K562 (cell line): ENCODE data around the gene BRINP2. TPM values are rescaled to one million over a fixed set of nuclear protein-coding genes. Genes with fewer than 3 reads are reported as not detected.

Experiments
- ATAC-seq: fragments of 200-7000 bp; cut with Tn5 transposase; 3 replicates; pipeline ENCODE4 v1.9.1; 2020; ENCODE audit warnings: moderate library complexity
- BruUV-seq: library from RNA; stranded (reverse); fragments of 400-500 nt; replicated peaks from 2 replicates; lab custom pipeline; 2021; lab: Mats Ljungman, UMichigan
- CTCF ChIA-PET: fragments of 300-600 bp; formaldehyde crosslinking; extraction: SDS; loops from one replicate; lab custom pipeline; 2021; ENCODE audit warnings: low intra/inter-chr PET ratio; lab: Yijun Ruan, JAX
- POLR2A ChIA-PET: fragments of 300-600, 350-650 bp; sonication (Branson Sonifier 250); formaldehyde crosslinking; extraction: SDS; loops from one replicate; lab custom pipeline; 2021; ENCODE audit warnings: antibody characterized with exemption, inconsistent platforms; lab: Yijun Ruan, JAX
- DNase-seq, 4 experiments: peaks; one replicate each; pipeline versions ENCODE4 v3.0.0 to v3.0.0-alpha.2; 2011 to 2018; ENCODE audit warnings: low spot score in 3 of 4, mixed read lengths in 3 of 4; ENCODE audit errors: extremely low read depth in 1 of 4
- FAIRE-seq: peaks from 2 replicates; lab custom pipeline; 2011; peaks lifted over from hg19 to GRCh38; lab: Jason Lieb, UNC
- H2AFZ ChIP-seq: 2 replicates; pipeline ENCODE4 v1.6.0; 2011; ENCODE audit warnings: low read depth, low read length, control low read depth, inconsistent platforms
- H3K27ac ChIP-seq: fragments of 200-600 bp; 3 replicates; pipeline ENCODE4 v1.8.0; 2011; ENCODE audit warnings: low read depth, mild to moderate bottlenecking, control low read depth, inconsistent platforms, low read length, moderate library complexity, mixed read lengths; ENCODE audit errors: extremely low read depth
- H3K27me3 ChIP-seq, 2 experiments: fragments of 300-600 bp in 1 of 2; 2 replicates in 1 of 2; 3 replicates in 1 of 2; pipeline versions ENCODE4 v1.6.0 to v1.8.0; 2011; ENCODE audit warnings: inconsistent platforms in 2 of 2, low read length in 2 of 2, mild to moderate bottlenecking in 1 of 2, mixed read lengths in 1 of 2, moderate library complexity in 1 of 2; ENCODE audit not compliant: control insufficient read depth in 2 of 2, insufficient read depth in 2 of 2
- H3K36me3 ChIP-seq: fragments of 300-600 bp; 3 replicates; pipeline ENCODE4 v1.8.0; 2011; ENCODE audit warnings: mild to moderate bottlenecking, low read length, inconsistent platforms; ENCODE audit not compliant: control insufficient read depth, insufficient read depth
- H3K4me1 ChIP-seq, 2 experiments: fragments of 200-600 bp in 1 of 2; replicated peaks in 1 of 2; 2 replicates in 1 of 2; 3 replicates in 1 of 2; pipeline versions ENCODE4 v1.5.1 to v1.8.0; 2011; ENCODE audit warnings: inconsistent platforms in 2 of 2, low read length in 2 of 2, mild to moderate bottlenecking in 1 of 2, mixed read lengths in 1 of 2, moderate library complexity in 1 of 2; ENCODE audit not compliant: control insufficient read depth in 2 of 2, insufficient read depth in 2 of 2
- H3K4me2 ChIP-seq: 2 replicates; pipeline ENCODE4 v1.6.1; 2011; ENCODE audit warnings: low read length, control low read depth, inconsistent platforms, mixed read lengths; ENCODE audit not compliant: insufficient read depth
- H3K4me3 ChIP-seq: fragments of 200-600 bp; sonication (generic), shearing (Covaris generic); 2 replicates; pipeline ENCODE4 v1.5.1; 2016; ENCODE audit warnings: control low read depth, inconsistent platforms
- H3K79me2 ChIP-seq: fragments of 200-600 bp; 3 replicates; pipeline ENCODE4 v1.8.0; 2011; ENCODE audit warnings: low read length, inconsistent platforms; ENCODE audit not compliant: control insufficient read depth, insufficient read depth
- H3K9ac ChIP-seq, 2 experiments: 2 replicates each; pipeline versions ENCODE4 v1.6.0 to v1.6.1; 2011; ENCODE audit warnings: low read depth in 2 of 2, low read length in 2 of 2, control low read depth in 1 of 2, inconsistent platforms in 1 of 2, mild to moderate bottlenecking in 1 of 2, mixed read lengths in 1 of 2; ENCODE audit not compliant: insufficient read depth in 1 of 2
- H3K9me1 ChIP-seq: one replicate; pipeline ENCODE4 v1.6.0; 2011; ENCODE audit warnings: inconsistent platforms, mild to moderate bottlenecking, low read length, moderate library complexity; ENCODE audit not compliant: control insufficient read depth, insufficient read depth
- H3K9me3 ChIP-seq: replicated peaks from 2 replicates; pipeline ENCODE4 v1.5.1; 2011; ENCODE audit warnings: low read depth, low read length, inconsistent platforms; ENCODE audit not compliant: control insufficient read depth, insufficient read depth
- H4K20me1 ChIP-seq: replicated peaks from 2 replicates; pipeline ENCODE4 v1.6.1; 2011; ENCODE audit warnings: low read length, inconsistent platforms, mixed read lengths; ENCODE audit not compliant: control insufficient read depth, insufficient read depth
- CBX2 ChIP-seq: fragments of 200-600 bp; sonication (generic); IDR thresholded peaks from one replicate; pipeline ENCODE4 v1.6.1; 2012; ENCODE audit warnings: mild to moderate bottlenecking, low read length, inconsistent platforms; ENCODE audit not compliant: insufficient read depth, poor library complexity, severe bottlenecking
- CSDE1 ChIP-seq, 2 experiments: fragments of 450-650 bp; IDR thresholded peaks; 2 replicates each; pipeline ENCODE4 v1.6.1; 2016; ENCODE audit warnings: mild to moderate bottlenecking in 1 of 2
- ELF1 ChIP-seq: fragments of 200-800 bp; sonication (Bioruptor generic); IDR thresholded peaks from 2 replicates; pipeline ENCODE4 v1.6.1; 2016; ENCODE audit warnings: missing genetic modification characterization, missing compliant biosample characterization
- ETV1 ChIP-seq: fragments of 450-650 bp; conservative IDR thresholded peaks from 2 replicates; pipeline ENCODE4 v1.6.1; 2016; ENCODE audit warnings: missing genetic modification characterization, control low read depth, low read depth, missing compliant biosample characterization
- IRF2 ChIP-seq: sonication (generic); formaldehyde crosslinking; IDR thresholded peaks from 2 replicates; pipeline ENCODE4 v1.8.1; 2022; ENCODE audit warnings: mild to moderate bottlenecking, missing genetic modification reagents
- KLF6 ChIP-seq: fragments of 250-450 bp; sonication (Bioruptor Pico); IDR thresholded peaks from 2 replicates; pipeline ENCODE4 v1.4.0; 2020; ENCODE audit warnings: mild to moderate bottlenecking, moderate library complexity, borderline replicate concordance
- MAFG ChIP-seq: fragments of 450-650 bp; conservative IDR thresholded peaks from 2 replicates; pipeline ENCODE4 v1.6.1; 2016; ENCODE audit warnings: missing genetic modification characterization, missing compliant biosample characterization
- MTA3 ChIP-seq: fragments of 450-650 bp; formaldehyde crosslinking; IDR thresholded peaks from 2 replicates; pipeline ENCODE4 v1.6.1; 2017; ENCODE audit warnings: mild to moderate bottlenecking, borderline replicate concordance
- NELFE ChIP-seq: IDR thresholded peaks from 2 replicates; pipeline ENCODE4 v1.6.1; 2011; ENCODE audit warnings: mild to moderate bottlenecking; ENCODE audit not compliant: insufficient read depth, insufficient read length
- NONO ChIP-seq, 2 experiments: fragments of 200-400 bp in 1 of 2; fragments of 450-650 bp in 1 of 2; formaldehyde crosslinking in 1 of 2; IDR thresholded peaks; 2 replicates each; pipeline ENCODE4 v1.6.1; 2017; ENCODE audit warnings: low read depth in 2 of 2, mild to moderate bottlenecking in 2 of 2, moderate library complexity in 2 of 2, low read length in 1 of 2
- TAF1 ChIP-seq: IDR thresholded peaks from 2 replicates; pipeline ENCODE4 v1.6.1; 2011; ENCODE audit warnings: mild to moderate bottlenecking, low read length, moderate library complexity; ENCODE audit not compliant: insufficient read depth, control insufficient read depth, severe bottlenecking; ENCODE audit errors: extremely low read depth
- ZFPM2 ChIP-seq: fragments of 250-450 bp; sonication (Bioruptor Pico); IDR thresholded peaks from 2 replicates; pipeline ENCODE4 v1.5.1; 2022; ENCODE audit warnings: mild to moderate bottlenecking
- ZNF146 ChIP-seq: IDR thresholded peaks from one replicate; pipeline ENCODE4 v1.6.1; 2018; ENCODE audit warnings: missing compliant biosample characterization; ENCODE audit not compliant: unreplicated experiment
- ZNF174 ChIP-seq: fragments of 250-450 bp; sonication (Bioruptor Pico); IDR thresholded peaks from 2 replicates; pipeline ENCODE4 v1.4.0; 2020; ENCODE audit warnings: mild to moderate bottlenecking
- ZNF76 ChIP-seq: fragments of 250-450 bp; sonication (Bioruptor Pico); IDR thresholded peaks from 2 replicates; pipeline ENCODE4 v1.4.0; 2020; ENCODE audit warnings: mild to moderate bottlenecking, moderate library complexity, borderline replicate concordance
- WGBS: fragments of 100-300 bp; shearing (Covaris generic); methylation state at CpG from one replicate; pipeline ENCODE4 v1.1.6; 2016; ENCODE audit warnings: low coverage, mixed read lengths; ENCODE audit not compliant: insufficient coverage; ENCODE audit errors: missing lambda C conversion rate; 5-methylcytosine and 5-hydroxymethylcytosine counted together
- in situ Hi-C: fragments of 300-500 bp; cut with MboI; formaldehyde crosslinking; loops from 4 replicates; pipeline ENCODE4 v1.15.0; 2018; ENCODE audit warnings: inconsistent platforms, mixed read lengths
- intact Hi-C: fragments of 100-400 bp; cut with micrococcal nuclease; formaldehyde crosslinking; loops from 2 replicates; pipeline ENCODE4 v1.14.2; 2022
- polyA plus RNA-seq, 8 experiments: library from polyadenylated mRNA; depleted of rRNA in 4 of 8; stranded (reverse) in 5 of 8; unstranded in 3 of 8; fragments of >200 nt; fragmentation: Nextera tagmentation in 2 of 8; fragmentation: Illumina TruSeq in 1 of 8; extraction: Ambion mirVana in 2 of 8; extraction: Trizol in 1 of 8; gene quantifications; 2 replicates each; pipeline versions ENCODE4 v1.2.1 to v1.2.3, GENCODE V29; 2011 to 2014; ENCODE audit warnings: inconsistent platforms in 1 of 8, missing spikeins in 1 of 8
- total RNA-seq, 7 experiments: library from RNA; depleted of rRNA in 6 of 7; stranded (reverse); fragments of >200 nt in 6 of 7; fragmentation: Illumina TruSeq in 2 of 7; extraction: Trizol in 2 of 7; gene quantifications; 2 replicates each; pipeline versions ENCODE4 v1.2.1 to v1.2.3, GENCODE V29; 2011 to 2021; ENCODE audit warnings: low replicate concordance in 1 of 7
- TF ChIP-seq, protein P1 (sequence below): fragments of 250-450 bp; sonication (Bioruptor Pico); IDR thresholded peaks from 2 replicates; pipeline ENCODE4 v1.5.0; 2021
- TF ChIP-seq, protein P2 (sequence below): sonication (generic); formaldehyde crosslinking; IDR thresholded peaks from 2 replicates; pipeline ENCODE4 v1.8.1; 2023; ENCODE audit warnings: mild to moderate bottlenecking, missing genetic modification reagents

BRINP2 gene
- total and polyA plus RNA-seq, 9 of the 15 experiments (the other 6 are each of a cell fraction or from before 2014, with no cell fraction given), result not detected

- BruUV-seq, result no TSS peak
- ATAC-seq (no peak), DNase-seq (no peak), FAIRE-seq (no peak)
- Histone ChIP-seq H3K9ac (no peak overlapping the region), H3K4me1 (peaks cover 0 to 2% of the 10 kb centered on the region in 2 experiments; a peak in 2 of 5 replicates), H3K4me3 (no peak overlapping the region), H3K27me3 (no peaks in the 10 kb centered on the region), H3K4me2 (no peak overlapping the region), H3K27ac (no peak overlapping the region), H3K9me1 (no peaks in the 10 kb centered on the region), H4K20me1 (no peaks in the 10 kb centered on the region), H3K79me2 (no peaks in the 10 kb centered on the region), H3K36me3 (no peaks in the 10 kb centered on the region), H3K9me3 (no peaks in the 10 kb centered on the region), H2AFZ (no peak overlapping the region)
- intact Hi-C loops, result no loop called here
- WGBS, result 8% methylated on average over 2 of the region's 2 CpGs
- no peak for TF ChIP-seq NONO (IDR thresholded peaks at IDR 0.05; ENCODE audit: low read depth in 2 of 2, low read length in 1 of 2)
- TF ChIP-seq, protein P1, sequence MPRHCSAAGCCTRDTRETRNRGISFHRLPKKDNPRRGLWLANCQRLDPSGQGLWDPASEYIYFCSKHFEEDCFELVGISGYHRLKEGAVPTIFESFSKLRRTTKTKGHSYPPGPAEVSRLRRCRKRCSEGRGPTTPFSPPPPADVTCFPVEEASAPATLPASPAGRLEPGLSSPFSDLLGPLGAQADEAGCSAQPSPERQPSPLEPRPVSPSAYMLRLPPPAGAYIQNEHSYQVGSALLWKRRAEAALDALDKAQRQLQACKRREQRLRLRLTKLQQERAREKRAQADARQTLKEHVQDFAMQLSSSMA (CRISPR knock-in tag), result no peak
- no peak for TF ChIP-seq MAFG (tag)
- TF ChIP-seq MTA3, result no peak
- no peak for TF ChIP-seq ZNF174
- no peak for TF ChIP-seq ELF1 (tag)
- TF ChIP-seq KLF6 (CRISPR knock-in tag), result no peak
- TF ChIP-seq, protein P2, sequence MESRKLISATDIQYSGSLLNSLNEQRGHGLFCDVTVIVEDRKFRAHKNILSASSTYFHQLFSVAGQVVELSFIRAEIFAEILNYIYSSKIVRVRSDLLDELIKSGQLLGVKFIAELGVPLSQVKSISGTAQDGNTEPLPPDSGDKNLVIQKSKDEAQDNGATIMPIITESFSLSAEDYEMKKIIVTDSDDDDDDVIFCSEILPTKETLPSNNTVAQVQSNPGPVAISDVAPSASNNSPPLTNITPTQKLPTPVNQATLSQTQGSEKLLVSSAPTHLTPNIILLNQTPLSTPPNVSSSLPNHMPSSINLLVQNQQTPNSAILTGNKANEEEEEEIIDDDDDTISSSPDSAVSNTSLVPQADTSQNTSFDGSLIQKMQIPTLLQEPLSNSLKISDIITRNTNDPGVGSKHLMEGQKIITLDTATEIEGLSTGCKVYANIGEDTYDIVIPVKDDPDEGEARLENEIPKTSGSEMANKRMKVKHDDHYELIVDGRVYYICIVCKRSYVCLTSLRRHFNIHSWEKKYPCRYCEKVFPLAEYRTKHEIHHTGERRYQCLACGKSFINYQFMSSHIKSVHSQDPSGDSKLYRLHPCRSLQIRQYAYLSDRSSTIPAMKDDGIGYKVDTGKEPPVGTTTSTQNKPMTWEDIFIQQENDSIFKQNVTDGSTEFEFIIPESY (CRISPR knock-in tag), result no peak
- no peak for TF ChIP-seq CSDE1 (IDR thresholded peaks at IDR 0.05)
- TF ChIP-seq ZFPM2 (CRISPR knock-in tag), result no peak
- no peak for TF ChIP-seq IRF2 (CRISPR knock-in tag)
- TF ChIP-seq CBX2, result no peak
- TF ChIP-seq ZNF146 (CRISPR knock-in tag), result no peak
- TF ChIP-seq TAF1, result no peak
- no peak for TF ChIP-seq ETV1 (tag)
- no peak for TF ChIP-seq NELFE
- TF ChIP-seq ZNF76 (CRISPR knock-in tag), result no peak
- ChIA-PET CTCF (no interaction called here), POLR2A (no interaction called here)
- in situ Hi-C loops, result no loop called here
Observed at GRCh38 chr1:177186639-177187038, 15.9 kb downstream of the BRINP2 start.
